Activated T-cell treated with anti-CD3 and anti-CD28 coated beads, Interleukin-2, amount 50 U/mL, for 24 hours (primary cell): ENCODE measurements around the gene THSD7B.

Experiments
- DNase-seq: peaks from one replicate; pipeline ENCODE4 v3.0.0-alpha.2; 2020
- H3K27ac Mint-ChIP-seq: 2 replicates; pipeline ENCODE4 v1.8.0; 2020; ENCODE audit warnings: mild to moderate bottlenecking, mixed read lengths
- H3K27me3 Mint-ChIP-seq: 2 replicates; pipeline ENCODE4 v1.8.0; 2020; ENCODE audit warnings: mixed read lengths
- H3K36me3 Mint-ChIP-seq: 2 replicates; pipeline ENCODE4 v1.8.0; 2020; ENCODE audit warnings: low read depth, mixed read lengths
- H3K4me1 Mint-ChIP-seq: 2 replicates; pipeline ENCODE4 v1.8.0; 2020; ENCODE audit warnings: low read depth, mixed read lengths
- H3K4me3 Mint-ChIP-seq: 2 replicates; pipeline ENCODE4 v1.8.0; 2020; ENCODE audit warnings: mild to moderate bottlenecking, moderate library complexity, mixed read lengths
- H3K9me3 Mint-ChIP-seq: 2 replicates; pipeline ENCODE4 v1.8.0; 2020; ENCODE audit warnings: mixed read lengths

The THSD7B gene

DNA sequence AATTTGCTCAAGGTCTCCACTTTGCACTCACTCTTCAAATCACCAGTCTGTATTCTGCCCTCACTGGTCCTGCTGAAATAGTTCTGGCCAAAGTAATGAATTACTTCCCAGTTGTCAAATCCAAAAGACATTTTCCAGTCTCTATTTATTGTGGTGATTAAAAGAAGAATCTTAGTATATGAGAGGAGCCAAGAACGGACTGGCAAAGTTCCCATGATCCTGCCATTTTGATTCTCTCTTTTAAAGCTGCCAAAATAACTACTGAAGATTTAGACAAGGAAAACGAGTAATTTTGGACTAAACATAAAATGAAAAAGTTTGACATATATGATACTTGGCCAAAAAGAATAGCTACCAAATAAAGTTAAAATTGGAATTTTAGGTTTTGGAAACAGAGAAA, 12.0 kb downstream of the THSD7B start:
- Mint-ChIP-seq H3K4me1 (no peaks in the 10 kb centered on the region), H3K36me3 (no peaks in the 10 kb centered on the region), H3K27ac (no peak overlapping the region), H3K9me3 (no peaks in the 10 kb centered on the region), H3K27me3 (peaks cover 6% of the 10 kb centered on the region), H3K4me3 (no peak overlapping the region)
- no peak for DNase-seq

DNA sequence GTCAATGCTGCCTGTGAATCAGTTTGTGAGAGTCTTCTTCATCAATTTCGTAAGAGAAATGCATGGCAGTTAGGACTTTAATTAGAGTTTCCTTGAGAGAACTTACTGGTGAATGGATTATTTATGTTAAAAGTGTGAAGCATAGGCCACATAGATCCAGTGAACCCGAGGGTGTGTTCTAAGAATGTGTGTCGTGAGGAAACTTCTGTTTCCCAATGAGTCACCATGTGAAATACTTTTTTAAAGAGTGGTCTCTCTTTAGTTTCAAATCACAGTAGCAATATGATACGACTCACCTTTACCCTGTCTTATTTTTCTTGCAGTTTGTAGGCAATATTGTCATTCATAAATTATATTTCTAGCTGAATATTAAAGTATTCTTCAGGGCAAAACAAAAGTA, 18.5 kb downstream of the THSD7B start:
- no peak overlapping the region for H3K27ac Mint-ChIP-seq
- H3K9me3 Mint-ChIP-seq = no peaks in the 10 kb centered on the region
- H3K36me3 Mint-ChIP-seq = no peaks in the 10 kb centered on the region
- H3K4me3 Mint-ChIP-seq = no peak overlapping the region
- no peak for DNase-seq
- peaks cover 1% of the 10 kb centered on the region for H3K4me1 Mint-ChIP-seq
- H3K27me3 Mint-ChIP-seq = peaks cover 6% of the 10 kb centered on the region

DNA sequence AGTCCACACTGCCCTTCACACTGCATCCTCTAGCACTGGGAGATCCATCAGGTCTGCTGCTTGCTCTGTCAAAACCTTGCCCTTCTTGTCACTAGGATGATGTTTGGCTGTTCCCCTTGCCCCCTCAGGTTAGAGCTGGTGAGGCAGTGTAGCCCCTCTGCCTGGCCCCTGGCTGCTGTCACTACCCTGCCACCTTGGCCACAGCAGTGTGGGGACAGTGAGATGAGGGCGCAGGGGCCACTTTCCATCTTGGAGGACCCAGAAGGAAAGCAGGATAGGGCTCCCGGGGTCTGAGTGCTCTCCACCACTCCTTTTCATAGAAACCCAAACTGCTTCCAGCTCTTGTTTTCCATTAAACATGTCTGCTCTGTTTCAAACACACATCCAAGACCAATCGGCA, 19.9 kb downstream of the THSD7B start:
- Mint-ChIP-seq H3K27me3 (peaks cover 6% of the 10 kb centered on the region), H3K4me3 (no peak overlapping the region), H3K9me3 (no peaks in the 10 kb centered on the region), H3K27ac (no peak overlapping the region), H3K36me3 (no peaks in the 10 kb centered on the region), H3K4me1 (peaks cover 1% of the 10 kb centered on the region)
- no peak for DNase-seq

DNA sequence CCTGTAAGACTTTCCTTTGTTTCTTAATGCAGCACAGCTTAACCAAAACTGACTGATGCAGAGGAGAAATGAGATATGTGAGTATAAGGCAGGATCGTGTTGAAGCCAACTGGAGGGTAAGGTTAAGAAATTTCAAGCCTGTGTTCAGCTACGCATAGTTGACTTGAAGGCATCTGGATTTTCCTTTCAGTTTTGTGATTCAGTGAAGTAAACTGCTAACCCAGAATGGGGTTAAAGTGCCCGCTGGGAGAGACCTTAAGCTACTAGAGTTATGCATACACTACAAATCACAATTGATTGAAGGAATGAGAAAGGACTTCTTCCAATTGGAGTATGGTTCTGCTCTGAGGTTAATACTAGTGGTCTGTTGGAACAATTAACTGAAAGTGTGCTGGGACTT, 22.6 kb downstream of the THSD7B start:
- no peaks in the 10 kb centered on the region for H3K36me3 Mint-ChIP-seq
- no peaks in the 10 kb centered on the region for H3K9me3 Mint-ChIP-seq
- H3K27me3 Mint-ChIP-seq = peaks cover 2% of the 10 kb centered on the region
- H3K4me1 Mint-ChIP-seq = peaks cover 1% of the 10 kb centered on the region
- H3K27ac Mint-ChIP-seq = no peak overlapping the region
- no peak overlapping the region for H3K4me3 Mint-ChIP-seq
- DNase-seq = no peak

DNA sequence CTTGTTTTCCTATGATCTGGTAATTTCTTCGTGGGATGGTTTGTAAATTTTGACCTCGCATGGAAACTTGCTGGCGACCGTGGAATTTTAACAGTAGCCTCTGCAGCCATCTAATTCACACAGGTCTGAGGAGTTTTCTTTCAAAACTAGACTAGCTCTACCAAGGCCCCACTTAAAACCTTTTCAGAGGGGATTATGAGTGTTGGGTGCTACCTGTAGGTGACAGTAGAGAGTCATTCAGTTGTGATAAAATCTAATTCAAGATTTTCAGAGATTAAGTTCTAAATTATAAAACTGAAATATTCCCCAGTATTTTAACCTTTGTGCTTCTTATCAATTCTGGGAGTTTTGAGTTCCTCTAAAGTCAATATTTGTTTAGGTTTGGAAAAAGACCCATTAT, 31.0 kb downstream of the THSD7B start:
- no peaks in the 10 kb centered on the region for H3K27me3 Mint-ChIP-seq
- no peaks in the 10 kb centered on the region for H3K4me1 Mint-ChIP-seq
- H3K4me3 Mint-ChIP-seq = no peak overlapping the region
- no peaks in the 10 kb centered on the region for H3K9me3 Mint-ChIP-seq
- no peak for DNase-seq
- no peak overlapping the region for H3K27ac Mint-ChIP-seq
- H3K36me3 Mint-ChIP-seq = no peaks in the 10 kb centered on the region

DNA sequence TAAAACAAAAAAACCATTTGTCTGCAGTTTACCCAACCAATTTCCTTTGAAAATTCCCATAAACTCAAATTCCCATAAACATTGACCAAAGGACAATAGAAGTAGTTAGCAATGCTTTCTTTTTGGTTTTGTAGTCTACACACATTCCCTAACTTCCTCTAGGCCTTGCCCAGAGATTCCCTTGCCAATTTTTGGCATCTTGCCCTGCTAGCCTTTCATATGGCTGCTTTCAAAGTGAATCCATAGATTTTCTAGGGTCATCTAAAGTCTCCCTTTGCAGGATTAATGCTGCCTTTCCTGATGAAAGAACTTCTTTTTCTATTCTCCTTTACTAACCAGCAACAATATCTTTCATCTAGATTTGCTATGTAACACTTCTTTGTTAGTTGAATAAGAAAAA, 33.4 kb downstream of the THSD7B start:
- H3K9me3 Mint-ChIP-seq = no peaks in the 10 kb centered on the region
- H3K4me1 Mint-ChIP-seq = no peaks in the 10 kb centered on the region
- no peaks in the 10 kb centered on the region for H3K36me3 Mint-ChIP-seq
- DNase-seq = no peak
- no peaks in the 10 kb centered on the region for H3K27me3 Mint-ChIP-seq
- H3K4me3 Mint-ChIP-seq = no peak overlapping the region
- H3K27ac Mint-ChIP-seq = no peak overlapping the region

DNA sequence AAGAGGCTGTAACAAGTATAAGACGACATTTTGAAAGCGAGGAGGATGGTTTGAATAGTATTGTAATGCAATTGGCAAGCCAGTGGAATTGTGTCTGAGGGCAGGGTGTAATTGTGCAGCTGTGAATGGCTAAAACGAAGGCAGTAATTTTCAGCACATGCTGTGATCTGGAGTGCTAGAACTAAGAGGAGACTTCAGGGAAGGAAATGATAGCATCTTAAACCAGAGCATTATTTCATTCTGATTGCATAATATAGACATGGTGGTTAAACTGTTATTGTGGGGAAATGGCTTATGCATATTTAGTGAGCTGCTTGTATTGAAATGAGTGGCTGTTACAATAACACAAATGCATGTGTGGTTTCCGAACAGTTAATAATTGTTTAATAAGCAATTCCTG, 36.3 kb downstream of the THSD7B start:
- no peaks in the 10 kb centered on the region for H3K36me3 Mint-ChIP-seq
- no peaks in the 10 kb centered on the region for H3K27me3 Mint-ChIP-seq
- no peaks in the 10 kb centered on the region for H3K9me3 Mint-ChIP-seq

DNA sequence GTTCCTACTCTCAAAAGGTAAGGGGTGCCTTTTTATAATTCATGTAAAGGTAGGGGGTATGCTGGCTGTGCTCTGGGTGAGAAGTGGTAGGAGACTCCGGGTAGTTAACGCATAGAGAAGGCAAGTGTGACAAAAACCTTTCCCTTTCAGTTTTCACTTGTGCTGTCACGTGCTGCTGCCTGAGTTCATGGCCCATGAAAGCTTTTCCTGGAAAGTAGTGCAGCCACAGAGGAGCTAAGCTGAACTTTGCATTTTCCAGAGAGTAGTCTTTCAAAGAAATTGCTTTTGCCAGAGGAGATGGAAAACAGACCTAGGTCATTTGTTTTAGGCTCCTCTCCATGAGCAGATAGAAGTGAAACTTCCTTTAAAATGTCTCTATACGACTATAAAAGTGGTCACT, 44.7 kb downstream of the THSD7B start:
- no peaks in the 10 kb centered on the region for H3K4me1 Mint-ChIP-seq
- no peaks in the 10 kb centered on the region for H3K9me3 Mint-ChIP-seq
- H3K36me3 Mint-ChIP-seq = no peaks in the 10 kb centered on the region
- H3K4me3 Mint-ChIP-seq = no peak overlapping the region
- H3K27me3 Mint-ChIP-seq = no peaks in the 10 kb centered on the region
- no peak for DNase-seq
- no peak overlapping the region for H3K27ac Mint-ChIP-seq

More for the DNA sequence above, 36.3 kb downstream of the THSD7B start:
- no peak for DNase-seq
- Mint-ChIP-seq H3K4me1 (no peaks in the 10 kb centered on the region), H3K27ac (no peak overlapping the region), H3K4me3 (no peak overlapping the region)

DNA sequence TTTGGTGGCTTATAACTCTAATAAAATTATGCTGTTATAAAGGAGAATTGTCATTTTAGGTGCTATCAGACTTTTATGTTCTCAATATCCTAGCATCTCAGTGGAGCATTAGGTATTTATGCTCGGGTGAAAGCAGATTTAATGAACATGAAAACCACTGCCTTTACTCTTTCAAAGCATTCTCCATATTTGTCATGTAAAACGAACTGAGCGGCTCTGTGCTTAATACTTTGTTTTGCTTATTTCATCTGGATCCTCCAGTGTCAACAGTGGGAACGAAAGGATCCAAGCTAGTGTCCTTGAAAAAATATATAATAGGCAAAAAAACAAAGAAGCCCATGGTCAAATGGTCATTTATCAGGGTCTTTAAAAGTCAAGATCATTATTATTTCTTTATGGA, 53.5 kb downstream of the THSD7B start:
- Mint-ChIP-seq H3K9me3 (no peaks in the 10 kb centered on the region), H3K36me3 (no peaks in the 10 kb centered on the region), H3K27me3 (no peaks in the 10 kb centered on the region)

DNA sequence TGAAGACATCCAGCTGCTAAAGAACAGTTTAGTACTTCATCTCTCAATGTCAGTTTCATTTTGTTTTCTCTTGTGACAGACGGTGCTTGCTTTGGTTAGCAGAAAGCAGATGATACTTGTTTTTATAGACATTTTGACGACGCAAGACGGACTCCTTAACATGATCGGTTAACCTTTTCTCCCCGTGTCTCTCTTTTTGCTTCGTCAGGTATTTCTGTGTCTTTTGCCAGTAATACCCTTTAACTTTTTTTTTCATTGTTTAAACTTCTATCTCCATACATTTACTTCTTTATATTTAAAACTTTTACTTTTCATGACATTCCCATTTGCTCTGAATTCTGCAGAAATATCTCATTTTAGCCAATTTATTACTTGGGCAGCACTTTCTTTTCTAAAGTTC, 57.9 kb downstream of the THSD7B start:
- no peaks in the 10 kb centered on the region for H3K36me3 Mint-ChIP-seq
- H3K27ac Mint-ChIP-seq = no peak overlapping the region
- H3K27me3 Mint-ChIP-seq = no peaks in the 10 kb centered on the region
- no peak overlapping the region for H3K4me3 Mint-ChIP-seq
- H3K4me1 Mint-ChIP-seq = no peaks in the 10 kb centered on the region
- no peak for DNase-seq
- H3K9me3 Mint-ChIP-seq = no peaks in the 10 kb centered on the region

More for the DNA sequence above, 53.5 kb downstream of the THSD7B start:
- no peak for DNase-seq
- H3K27ac Mint-ChIP-seq = no peak overlapping the region
- no peak overlapping the region for H3K4me3 Mint-ChIP-seq
- H3K4me1 Mint-ChIP-seq = no peaks in the 10 kb centered on the region

DNA sequence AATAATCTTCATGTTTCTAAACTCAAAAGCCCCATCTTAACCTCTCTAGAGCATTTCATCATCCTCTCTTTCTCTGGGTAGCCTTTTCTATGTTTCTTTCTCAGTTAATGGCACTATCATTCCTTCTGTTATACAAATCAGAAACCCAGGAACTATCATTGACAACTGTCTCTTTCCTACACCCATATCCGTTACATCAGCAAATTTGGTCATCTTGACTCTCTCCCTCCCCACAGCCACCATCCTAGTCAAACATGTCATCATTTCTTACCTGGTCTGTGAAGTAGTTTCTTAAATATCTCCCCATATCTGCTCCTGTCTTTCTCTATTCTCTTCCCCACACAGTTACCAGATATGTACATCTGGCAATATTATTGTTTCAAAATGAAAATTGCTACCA, 62.8 kb downstream of the THSD7B start:
- DNase-seq = no peak
- H3K36me3 Mint-ChIP-seq = no peaks in the 10 kb centered on the region
- no peaks in the 10 kb centered on the region for H3K9me3 Mint-ChIP-seq
- H3K4me1 Mint-ChIP-seq = no peaks in the 10 kb centered on the region
- H3K27me3 Mint-ChIP-seq = no peaks in the 10 kb centered on the region
- H3K27ac Mint-ChIP-seq = no peak overlapping the region
- H3K4me3 Mint-ChIP-seq = no peak overlapping the region

DNA sequence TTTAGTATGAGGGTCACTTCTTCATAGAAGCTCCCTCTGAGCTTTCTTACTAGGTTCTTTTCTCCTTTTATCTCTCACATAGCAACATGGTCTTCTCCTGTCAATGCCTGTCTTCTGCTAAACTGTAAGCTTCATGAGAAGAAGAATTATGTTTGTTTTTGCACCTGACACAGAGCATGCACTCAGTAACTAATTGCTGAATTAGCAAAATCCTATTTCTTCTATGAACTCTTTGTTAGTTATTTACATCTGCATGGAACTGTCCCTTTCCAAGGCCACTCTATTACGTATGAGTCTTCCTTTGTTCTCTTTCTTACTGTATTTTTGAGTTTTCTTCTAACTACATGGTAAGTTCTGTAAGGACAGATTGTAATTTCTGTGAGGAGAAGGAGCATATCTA, 63.4 kb downstream of the THSD7B start:
- no peaks in the 10 kb centered on the region for H3K36me3 Mint-ChIP-seq
- H3K9me3 Mint-ChIP-seq = no peaks in the 10 kb centered on the region
- no peaks in the 10 kb centered on the region for H3K4me1 Mint-ChIP-seq
- no peak for DNase-seq
- no peak overlapping the region for H3K27ac Mint-ChIP-seq
- no peaks in the 10 kb centered on the region for H3K27me3 Mint-ChIP-seq
- H3K4me3 Mint-ChIP-seq = no peak overlapping the region

DNA sequence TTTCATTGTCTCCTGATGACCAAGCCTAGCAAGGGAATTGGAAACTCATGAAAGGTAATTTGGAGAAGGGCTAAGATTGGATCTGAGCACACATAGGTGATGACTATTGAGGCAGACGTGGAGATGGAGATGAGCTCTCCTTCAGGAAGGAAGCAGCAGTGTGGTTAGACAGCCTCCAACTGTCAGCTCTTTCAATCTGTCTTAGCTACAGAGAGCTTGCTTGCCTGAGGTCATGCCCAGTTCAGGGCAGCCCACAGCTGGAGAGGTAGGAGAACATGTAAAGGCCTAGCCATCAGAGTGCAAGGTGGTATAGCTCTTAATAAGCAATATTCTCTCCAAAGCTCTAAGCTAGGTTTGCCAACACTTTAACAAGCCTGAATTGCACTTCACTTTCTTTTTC, 79.2 kb downstream of the THSD7B start:
- no peaks in the 10 kb centered on the region for H3K27me3 Mint-ChIP-seq
- H3K9me3 Mint-ChIP-seq = no peaks in the 10 kb centered on the region
- DNase-seq = no peak
- H3K4me1 Mint-ChIP-seq = no peaks in the 10 kb centered on the region
- no peak overlapping the region for H3K4me3 Mint-ChIP-seq
- no peak overlapping the region for H3K27ac Mint-ChIP-seq
- H3K36me3 Mint-ChIP-seq = no peaks in the 10 kb centered on the region

DNA sequence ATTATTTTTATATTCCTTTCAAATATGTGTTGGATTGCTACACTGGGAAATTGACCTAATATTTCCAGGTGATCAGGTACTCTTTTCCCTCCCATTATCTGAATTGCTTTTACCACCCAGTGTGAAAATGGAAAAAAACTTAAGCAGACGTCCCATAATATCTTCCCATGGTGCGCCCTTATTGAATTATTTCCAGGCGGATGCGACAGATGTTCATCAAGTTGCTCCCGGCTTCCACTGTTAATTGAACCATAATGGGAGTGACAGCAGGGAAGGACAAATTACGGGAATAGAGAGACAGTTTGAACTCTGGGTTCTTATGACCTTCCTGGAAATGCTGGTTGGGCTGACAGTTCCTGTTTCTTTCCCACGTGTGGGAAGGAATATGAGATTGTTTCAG, 93.3 kb downstream of the THSD7B start:
- Mint-ChIP-seq H3K27me3 (no peaks in the 10 kb centered on the region), H3K4me3 (no peak overlapping the region), H3K27ac (no peak overlapping the region), H3K9me3 (no peaks in the 10 kb centered on the region), H3K4me1 (no peaks in the 10 kb centered on the region), H3K36me3 (no peaks in the 10 kb centered on the region)
- no peak for DNase-seq

DNA sequence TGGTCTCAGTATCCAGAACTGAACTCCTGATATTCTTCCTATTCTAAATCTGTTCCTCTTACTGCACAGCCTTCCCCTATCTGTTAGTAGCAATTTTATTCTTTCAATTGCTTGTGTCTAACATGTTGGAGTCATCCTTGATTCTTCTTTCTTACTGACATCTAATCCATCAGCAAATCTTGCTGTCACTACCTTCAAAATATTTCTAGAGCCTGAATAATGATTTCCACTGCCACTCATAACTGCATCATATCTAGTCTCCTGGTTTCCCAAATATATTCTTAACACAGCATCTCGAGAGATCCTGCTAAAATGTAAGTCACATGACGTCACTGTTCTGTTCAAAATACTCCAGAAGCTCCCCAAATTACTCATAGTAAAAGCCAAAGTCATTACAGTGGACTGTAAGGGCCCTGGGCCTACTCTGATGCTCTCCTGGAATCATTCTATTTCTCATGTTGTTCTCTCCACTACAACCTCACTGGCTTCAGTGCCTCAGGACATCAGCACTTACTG, 95.2 kb downstream of the THSD7B start:
- no peak overlapping the region for H3K27ac Mint-ChIP-seq
- no peaks in the 10 kb centered on the region for H3K4me1 Mint-ChIP-seq
- H3K4me3 Mint-ChIP-seq = no peak overlapping the region
- no peaks in the 10 kb centered on the region for H3K27me3 Mint-ChIP-seq
- H3K9me3 Mint-ChIP-seq = no peaks in the 10 kb centered on the region
- no peaks in the 10 kb centered on the region for H3K36me3 Mint-ChIP-seq
- no peak for DNase-seq

DNA sequence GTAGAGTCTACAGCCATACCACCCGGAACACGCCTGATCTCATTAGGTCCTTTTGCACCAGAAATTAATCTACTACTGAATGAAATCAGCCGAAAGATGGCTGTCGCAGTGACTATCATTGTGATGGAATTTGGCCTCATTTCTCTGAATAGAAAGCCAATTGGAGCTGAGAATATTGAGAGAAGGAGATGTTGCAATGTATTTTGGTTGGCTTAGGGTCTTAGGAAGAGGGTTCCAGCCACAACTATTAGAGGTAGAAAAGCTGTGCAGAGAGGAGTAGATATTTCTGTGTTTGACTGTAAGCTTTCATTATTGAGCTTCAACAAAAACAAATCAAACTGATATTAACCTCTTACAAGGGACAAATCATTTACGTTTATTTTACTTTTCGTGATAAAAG, 98.1 kb downstream of the THSD7B start:
- H3K4me3 Mint-ChIP-seq = no peak overlapping the region
- no peaks in the 10 kb centered on the region for H3K4me1 Mint-ChIP-seq
- H3K27ac Mint-ChIP-seq = no peak overlapping the region
- no peak for DNase-seq
- H3K27me3 Mint-ChIP-seq = no peaks in the 10 kb centered on the region
- H3K9me3 Mint-ChIP-seq = no peaks in the 10 kb centered on the region
- no peaks in the 10 kb centered on the region for H3K36me3 Mint-ChIP-seq
